ENCODE results near the gene SLC49A3.

SLC49A3 gene

GRCh38 chr4:633406-633805 is 55.5 kb downstream of the SLC49A3 start:
- no peak for DNase-seq (ENCODE audit: low spot score)

GRCh38 chr4:632926-633325 is 56.0 kb downstream of the SLC49A3 start:
- DNase-seq (ENCODE audit: low spot score), result no peak

- no peak for DNase-seq (ENCODE audit: low spot score)
Observed at GRCh38 chr4:632196-632790, 56.7 kb downstream of the SLC49A3 start.

Measured in RKO (cell line).